GM21515 (cell line): Measurements from ENCODE around the gene COBLL1.

Experiments
- ATAC-seq: cut with Tn5 transposase; IDR thresholded peaks from one replicate; pipeline ENCODE4 v1.9.1; 2021; ENCODE audit not compliant: unreplicated experiment

The COBLL1 gene

GRCh38 chr2:164688896-164689419 lies 152.7 kb downstream of the COBLL1 start:
- no peak for ATAC-seq

GRCh38 chr2:164681009-164681408 lies 160.6 kb downstream of the COBLL1 start:
- ATAC-seq: no peak

- no peak for ATAC-seq
Observed at GRCh38 chr2:164678631-164679149, 162.9 kb downstream of the COBLL1 start.

- no peak for ATAC-seq
Observed at GRCh38 chr2:164677733-164678132, 163.9 kb downstream of the COBLL1 start.

- no peak for ATAC-seq
Observed at GRCh38 chr2:164677271-164677670, 164.4 kb downstream of the COBLL1 start.

- no peak for ATAC-seq
Observed at GRCh38 chr2:164675687-164676086, 165.9 kb downstream of the COBLL1 start.

GRCh38 chr2:164675027-164675426 lies 166.6 kb downstream of the COBLL1 start:
- no peak for ATAC-seq

GRCh38 chr2:164671664-164672396 lies 169.8 kb downstream of the COBLL1 start:
- ATAC-seq: no peak

- no peak for ATAC-seq
Observed at GRCh38 chr2:164669291-164669690, 172.3 kb downstream of the COBLL1 start.

- ATAC-seq: no peak
Observed at GRCh38 chr2:164667566-164667965, 174.1 kb downstream of the COBLL1 start.

- ATAC-seq: no peak
Observed at GRCh38 chr2:164664070-164664469, 177.6 kb downstream of the COBLL1 start.

GRCh38 chr2:164662868-164663631 lies 178.6 kb downstream of the COBLL1 start:
- no peak for ATAC-seq

- no peak for ATAC-seq
Observed at GRCh38 chr2:164662066-164662465, 179.6 kb downstream of the COBLL1 start.

- ATAC-seq: no peak
Observed at GRCh38 chr2:164661349-164661748, 180.3 kb downstream of the COBLL1 start.

- ATAC-seq: no peak
Observed at GRCh38 chr2:164657129-164657528, 184.5 kb downstream of the COBLL1 start.

- no peak for ATAC-seq
Observed at GRCh38 chr2:164655750-164656149, 185.9 kb downstream of the COBLL1 start.

- ATAC-seq: no peak
Observed at GRCh38 chr2:164655336-164655735, 186.3 kb downstream of the COBLL1 start.

- no peak for ATAC-seq
Observed at GRCh38 chr2:164651361-164651760, 190.3 kb downstream of the COBLL1 start.

- no peak for ATAC-seq
Observed at GRCh38 chr2:164644036-164644700, 197.5 kb downstream of the COBLL1 start.

- no peak for ATAC-seq
Observed at GRCh38 chr2:164642946-164643555, 198.6 kb downstream of the COBLL1 start.

- no peak for ATAC-seq
Observed at GRCh38 chr2:164642268-164642667, 199.4 kb downstream of the COBLL1 start.
